Loucy (cell line): ENCODE data around the gene PLA2G10.

Experiments used
- CTCF ChIP-seq: fragments of 200-600 bp; sonication (generic); conservative IDR thresholded peaks from 2 replicates; pipeline ENCODE4 v1.5.1; 2014; ENCODE audit warnings: mild to moderate bottlenecking, antibody characterized with exemption, low read length
- EZH2phosphoT487 ChIP-seq: fragments of 200-600 bp; IDR thresholded peaks from 2 replicates; pipeline ENCODE4 v1.6.1; 2018; ENCODE audit warnings: antibody characterized with exemption, mild to moderate bottlenecking, moderate library complexity, borderline replicate concordance

GRCh38 chr16:14641206-14641605 is 52.9 kb downstream of the PLA2G10 start:
- no peak for TF ChIP-seq EZH2phosphoT487
- TF ChIP-seq CTCF: no peak
